Fibroblast of villous mesenchyme (primary cell): ENCODE results near the gene SIX2. TPM values are rescaled to one million over a fixed set of nuclear protein-coding genes. Genes with fewer than 3 reads are reported as not detected.

Experiments
- DNase-seq: peaks from one replicate; pipeline ENCODE4 v3.0.0-alpha.2; 2010; ENCODE audit warnings: low read depth
- H3K4me3 ChIP-seq: 2 replicates; pipeline ENCODE4 v1.5.1; 2011; ENCODE audit warnings: low read depth, mild to moderate bottlenecking, low read length
- total RNA-seq: library from RNA; depleted of rRNA; stranded (reverse); fragments of >200 nt; gene quantifications from 2 replicates; pipeline ENCODE4 v1.2.3, GENCODE V29; 2012
- TF ChIP-seq, protein P1 (sequence below): IDR thresholded peaks from 2 replicates; pipeline ENCODE4 v1.5.1; 2012; ENCODE audit warnings: low read depth, mild to moderate bottlenecking, low read length; ENCODE audit not compliant: insufficient read depth

The SIX2 gene
- total RNA-seq, 1 donor: under 0.01 TPM

DNA sequence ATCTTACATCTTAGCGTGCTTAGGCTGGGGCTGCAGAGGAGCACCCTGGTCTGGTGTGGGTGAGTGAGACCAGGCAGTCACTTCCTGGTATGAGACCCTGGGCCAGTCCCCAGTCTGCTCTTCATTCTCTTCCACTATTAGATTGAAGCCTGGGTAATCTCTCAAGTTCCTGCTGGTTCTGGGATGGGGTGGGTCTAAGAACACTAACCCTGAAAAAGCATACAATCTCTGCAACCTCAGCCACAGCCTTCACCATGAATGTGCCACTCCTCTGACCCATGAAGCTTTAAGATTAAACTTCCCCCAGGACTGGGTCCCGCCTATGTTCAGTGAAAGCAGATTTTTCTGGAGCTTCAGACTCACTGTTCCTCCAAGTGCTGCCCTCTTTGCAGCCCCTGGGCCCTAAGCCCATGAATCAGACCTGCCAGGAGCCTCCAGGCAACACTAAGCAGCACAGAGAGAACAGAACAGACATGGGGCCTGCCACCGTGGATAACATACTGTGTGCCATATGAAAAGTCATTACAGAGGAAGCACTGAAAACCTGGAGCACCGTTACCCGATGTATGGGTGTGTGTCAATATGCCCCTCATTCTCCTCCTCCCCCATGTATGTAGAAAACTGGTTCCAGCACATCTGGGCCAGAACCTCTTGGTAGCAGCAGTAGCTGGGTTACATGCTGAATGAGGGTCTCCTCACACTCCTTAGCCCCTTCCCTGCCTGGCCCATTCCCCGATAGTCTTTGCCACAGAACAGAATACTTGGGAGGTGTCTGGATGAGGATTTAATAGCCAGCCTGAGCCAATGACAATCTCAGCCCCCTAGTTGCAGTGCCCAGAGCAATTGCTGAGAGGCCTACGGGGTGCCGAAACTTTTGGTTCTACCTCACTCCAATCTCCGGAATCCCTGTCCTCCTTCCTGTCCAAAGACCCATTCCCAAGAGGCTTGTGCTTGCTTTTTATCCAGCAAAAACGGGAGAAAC, 2.7 kb upstream of the SIX2 start:
- DNase-seq: no peak
- TF ChIP-seq, protein P1, sequence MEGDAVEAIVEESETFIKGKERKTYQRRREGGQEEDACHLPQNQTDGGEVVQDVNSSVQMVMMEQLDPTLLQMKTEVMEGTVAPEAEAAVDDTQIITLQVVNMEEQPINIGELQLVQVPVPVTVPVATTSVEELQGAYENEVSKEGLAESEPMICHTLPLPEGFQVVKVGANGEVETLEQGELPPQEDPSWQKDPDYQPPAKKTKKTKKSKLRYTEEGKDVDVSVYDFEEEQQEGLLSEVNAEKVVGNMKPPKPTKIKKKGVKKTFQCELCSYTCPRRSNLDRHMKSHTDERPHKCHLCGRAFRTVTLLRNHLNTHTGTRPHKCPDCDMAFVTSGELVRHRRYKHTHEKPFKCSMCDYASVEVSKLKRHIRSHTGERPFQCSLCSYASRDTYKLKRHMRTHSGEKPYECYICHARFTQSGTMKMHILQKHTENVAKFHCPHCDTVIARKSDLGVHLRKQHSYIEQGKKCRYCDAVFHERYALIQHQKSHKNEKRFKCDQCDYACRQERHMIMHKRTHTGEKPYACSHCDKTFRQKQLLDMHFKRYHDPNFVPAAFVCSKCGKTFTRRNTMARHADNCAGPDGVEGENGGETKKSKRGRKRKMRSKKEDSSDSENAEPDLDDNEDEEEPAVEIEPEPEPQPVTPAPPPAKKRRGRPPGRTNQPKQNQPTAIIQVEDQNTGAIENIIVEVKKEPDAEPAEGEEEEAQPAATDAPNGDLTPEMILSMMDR: no peak
- H3K4me3 ChIP-seq: no peak overlapping the region

DNA sequence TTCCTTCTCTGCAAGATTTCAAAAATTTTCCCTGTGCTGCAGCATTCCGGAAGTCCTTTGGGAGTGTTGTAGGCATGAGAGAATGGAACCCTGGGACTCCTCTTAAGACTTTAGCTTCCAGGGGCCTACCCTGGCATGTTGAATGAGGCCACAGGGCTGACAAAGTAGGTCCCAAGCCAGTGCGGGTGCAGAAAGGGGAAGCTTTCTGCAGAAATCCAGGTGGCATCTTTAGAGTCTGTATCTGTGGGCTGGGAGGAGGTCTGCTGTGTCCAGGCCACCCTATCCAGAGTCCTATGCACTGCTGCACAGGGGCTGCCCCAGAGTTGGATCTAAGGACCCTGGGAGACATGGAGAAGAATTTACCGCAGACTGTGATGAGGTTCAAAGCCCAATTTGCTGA, 1.9 kb upstream of the SIX2 start:
- DNase-seq: no peak
- no peak overlapping the region for H3K4me3 ChIP-seq
- TF ChIP-seq, protein P1: no peak

DNA sequence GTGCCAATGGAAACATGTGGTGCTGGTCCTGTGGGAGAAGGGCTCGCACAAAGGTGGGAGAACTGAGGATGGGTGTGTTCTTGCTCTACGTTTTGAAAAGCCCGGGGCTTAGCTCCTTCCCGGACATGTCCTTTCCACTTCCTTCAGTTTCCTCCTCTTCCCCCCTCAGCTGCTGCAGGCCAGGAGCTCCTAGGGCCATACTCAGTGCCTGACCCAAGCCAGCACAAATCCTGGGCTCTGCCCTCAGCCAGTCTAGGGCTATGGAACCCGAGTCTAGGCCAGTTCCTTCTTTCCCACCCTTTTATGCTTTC, 1.4 kb upstream of the SIX2 start:
- no peak for DNase-seq
- TF ChIP-seq, protein P1: no peak
- H3K4me3 ChIP-seq: peak overlapping the region; percentile 56

DNA sequence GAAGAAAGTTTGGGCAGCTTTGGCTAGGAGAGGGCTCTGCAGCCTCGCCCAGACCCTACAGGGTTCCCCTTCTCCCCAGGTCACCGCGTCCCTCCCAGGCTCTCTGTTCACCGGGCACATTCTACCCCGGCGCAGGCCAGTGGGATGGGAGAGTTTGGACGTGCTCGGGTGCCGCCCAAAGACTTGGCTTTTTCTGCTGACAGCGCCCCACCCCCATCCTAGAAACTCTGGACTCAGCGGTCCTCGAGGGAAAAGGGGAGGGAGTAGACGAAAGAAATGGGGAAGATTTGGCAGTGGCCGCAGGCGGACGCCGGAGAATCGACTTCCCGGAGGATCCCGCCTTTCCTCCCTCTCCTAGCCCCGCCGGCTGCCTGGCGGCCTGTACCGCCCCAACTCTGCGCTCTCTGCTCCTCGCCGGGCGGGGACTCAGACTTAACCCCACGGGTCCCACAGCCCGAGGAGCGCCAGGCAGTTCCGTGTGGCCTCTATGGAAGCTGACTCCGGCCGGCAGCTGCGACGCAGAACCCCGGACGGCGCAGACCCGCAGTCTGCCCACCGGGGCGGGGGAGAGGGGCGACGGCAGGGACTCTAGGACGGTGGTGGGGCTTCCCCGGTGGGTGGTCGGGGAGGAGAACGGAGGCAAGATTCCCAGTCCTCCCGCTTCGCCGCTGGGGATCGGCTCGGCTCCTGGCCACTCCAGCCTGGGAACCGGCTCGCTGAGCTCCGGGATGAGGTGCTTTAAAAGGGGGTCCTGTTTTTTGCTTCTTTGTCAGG, 863 bp upstream of the SIX2 start:
- TF ChIP-seq, protein P1: no peak
- H3K4me3 ChIP-seq: peak overlapping the region; percentile 56
- DNase-seq: peak; percentile 65

DNA sequence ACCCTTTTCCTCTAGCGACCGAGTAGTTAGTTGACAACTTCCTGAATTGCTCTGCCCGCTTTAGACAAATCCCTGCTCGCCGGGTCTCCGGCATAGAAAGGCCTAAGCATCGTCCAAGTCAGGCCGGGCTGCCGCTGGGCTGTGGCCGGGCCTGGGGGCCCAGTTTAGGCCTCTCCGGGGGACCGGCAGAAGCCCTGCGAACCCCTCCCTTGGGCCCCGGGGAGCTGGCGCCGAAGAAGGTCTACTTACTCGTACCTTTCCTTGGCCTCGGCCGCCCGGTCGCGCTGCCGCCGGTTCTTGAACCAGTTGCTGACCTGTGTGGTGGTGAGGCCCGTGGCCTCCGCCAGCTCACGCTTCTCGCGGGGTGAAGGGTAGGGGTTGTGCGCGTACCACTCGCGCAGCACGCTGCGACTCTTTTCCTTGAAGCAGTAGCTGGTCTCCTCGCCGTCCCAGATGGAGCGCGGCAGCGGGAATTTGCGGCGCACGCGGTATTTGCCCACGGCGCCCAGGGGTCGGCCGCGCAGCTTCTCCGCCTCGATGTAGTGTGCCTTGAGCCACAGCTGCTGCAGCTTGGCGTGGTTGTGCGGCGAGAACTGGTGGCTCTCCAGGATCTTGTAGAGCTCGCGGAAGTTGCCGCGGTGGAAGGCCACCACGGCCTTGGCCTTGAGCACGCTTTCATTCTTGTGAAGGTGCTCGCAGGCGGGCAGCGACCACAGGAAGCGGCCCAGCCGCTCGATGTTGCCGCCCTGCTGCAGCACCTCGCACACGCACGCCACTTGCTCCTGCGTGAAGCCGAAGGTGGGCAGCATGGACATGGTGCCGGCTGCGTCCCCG, 739 bp downstream of the SIX2 start:
- DNase-seq: no peak
- TF ChIP-seq, protein P1: no peak
- H3K4me3 ChIP-seq: peak overlapping the region; percentile 23

DNA sequence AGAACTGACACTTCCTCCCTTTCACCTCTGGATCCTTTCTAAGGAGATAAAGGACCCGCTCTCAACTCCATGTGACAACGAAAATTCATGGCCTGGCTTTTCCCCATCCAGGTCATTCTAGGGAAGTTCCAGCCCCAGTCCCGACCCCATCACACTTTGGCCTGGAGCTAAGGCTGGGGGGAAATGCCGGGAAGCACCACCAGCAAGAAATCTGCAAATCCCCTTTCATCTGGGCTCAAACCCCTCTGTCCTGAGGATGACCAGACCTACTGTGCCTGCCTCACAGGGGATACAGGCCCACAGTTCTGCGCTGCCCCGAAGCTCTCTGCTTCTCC, 1.3 kb downstream of the SIX2 start:
- no peak overlapping the region for H3K4me3 ChIP-seq
- no peak for DNase-seq
- TF ChIP-seq, protein P1: no peak
